GM19467 (cell line): ENCODE data around the gene RNF13.
"Not testable (repeated sequence)": the region's sequence is repeated elsewhere in the genome, so short reads cannot be mapped to it uniquely, and the experiment has no call there.

Source experiments
- ATAC-seq: cut with Tn5 transposase; IDR thresholded peaks from one replicate; pipeline ENCODE4 v1.9.1; 2021; ENCODE audit warnings: mild to moderate bottlenecking, moderate library complexity; ENCODE audit not compliant: unreplicated experiment

The RNF13 gene

DNA sequence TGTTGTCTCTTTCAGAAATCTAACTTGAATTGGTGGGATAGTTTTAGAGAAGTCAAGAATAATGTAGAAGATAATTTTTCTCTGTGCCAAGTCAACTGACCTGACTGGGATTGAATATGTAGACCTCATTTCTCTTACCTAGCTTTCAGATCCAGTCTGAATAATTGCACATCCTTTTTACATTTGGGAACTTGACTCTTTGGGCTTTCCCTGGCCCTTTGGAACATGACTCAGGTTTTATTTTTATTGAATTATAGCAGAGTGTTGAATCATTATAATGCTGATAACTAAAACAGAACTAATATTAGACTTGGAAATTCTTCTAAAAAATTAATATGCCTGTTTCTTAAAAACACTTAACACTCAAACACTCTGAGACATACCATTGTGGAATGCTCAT lies 81.2 kb downstream of the RNF13 start:
- ATAC-seq = no peak

DNA sequence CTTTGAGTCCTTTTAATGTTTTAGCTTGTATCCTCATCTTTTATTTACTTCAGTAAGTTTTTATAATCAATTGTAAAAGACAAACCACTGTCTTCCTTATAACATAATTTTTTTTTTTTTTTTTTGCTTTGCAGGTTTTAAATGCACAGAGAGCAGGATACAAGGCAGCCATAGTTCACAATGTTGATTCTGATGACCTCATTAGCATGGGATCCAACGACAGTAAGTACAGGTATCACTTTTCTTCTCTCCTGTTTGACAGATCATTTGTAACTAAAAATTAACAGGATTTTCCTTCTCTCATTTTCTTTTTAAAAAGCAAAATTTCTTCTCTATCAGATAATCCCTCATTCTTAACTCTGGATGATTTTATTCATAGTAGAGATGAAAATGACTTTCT lies 82.3 kb downstream of the RNF13 start:
- no peak for ATAC-seq

DNA sequence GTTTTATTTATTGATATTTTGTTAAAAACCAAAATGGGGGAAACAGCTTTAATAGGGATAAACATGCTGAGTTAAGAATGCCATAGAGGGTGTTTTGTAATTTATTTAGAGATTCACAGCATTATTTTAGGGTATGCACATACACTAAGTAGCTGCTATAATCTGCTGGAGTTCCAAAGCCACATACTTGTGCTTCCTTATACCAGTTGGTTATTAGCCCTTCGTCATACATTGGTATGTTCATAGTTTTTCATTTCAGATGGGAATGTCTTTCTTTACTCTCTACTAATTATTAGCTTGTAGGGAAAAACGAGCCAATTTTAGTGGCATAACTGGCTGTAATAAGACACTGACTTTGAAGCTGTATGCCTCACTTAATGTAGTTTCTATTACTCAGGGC lies 82.8 kb downstream of the RNF13 start:
- ATAC-seq = no peak

DNA sequence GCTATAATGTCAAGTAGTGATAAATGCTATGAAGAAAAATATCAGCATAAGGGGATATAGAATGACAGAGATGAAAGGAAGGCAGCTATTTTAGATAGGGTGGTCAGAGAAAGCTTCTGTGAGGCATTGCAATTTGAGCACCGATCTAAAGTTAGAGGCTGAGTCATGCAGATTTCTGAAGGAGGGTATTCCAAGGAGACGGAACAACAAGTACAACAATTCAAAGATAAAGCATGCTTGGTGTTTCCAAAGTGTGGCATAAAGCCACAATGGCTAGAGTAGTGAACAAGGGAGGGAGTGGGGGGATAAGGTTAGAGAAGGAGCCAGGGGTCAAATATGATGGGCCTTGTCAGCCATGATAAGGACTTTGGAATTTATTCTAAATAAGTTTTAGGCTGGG lies 85.8 kb downstream of the RNF13 start:
- no peak for ATAC-seq

DNA sequence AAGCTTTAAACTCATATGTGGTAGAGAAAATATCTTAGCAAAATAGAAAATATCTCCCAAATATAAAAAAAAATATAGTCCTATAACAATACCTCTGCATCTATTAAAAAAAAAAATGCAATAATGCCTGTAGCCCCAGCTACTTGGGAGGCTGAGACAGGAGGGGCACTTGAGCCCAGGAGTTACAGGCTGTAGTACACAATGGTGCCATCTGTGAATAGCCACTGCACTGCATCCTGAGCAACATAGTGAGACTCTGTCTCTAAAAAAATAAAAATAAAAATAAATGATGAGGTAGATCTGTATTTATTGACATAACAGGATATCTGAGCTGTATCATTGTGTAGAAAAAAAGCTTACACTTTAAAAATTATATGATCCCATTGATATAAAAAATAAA lies 87.3 kb downstream of the RNF13 start:
- ATAC-seq = no peak

DNA sequence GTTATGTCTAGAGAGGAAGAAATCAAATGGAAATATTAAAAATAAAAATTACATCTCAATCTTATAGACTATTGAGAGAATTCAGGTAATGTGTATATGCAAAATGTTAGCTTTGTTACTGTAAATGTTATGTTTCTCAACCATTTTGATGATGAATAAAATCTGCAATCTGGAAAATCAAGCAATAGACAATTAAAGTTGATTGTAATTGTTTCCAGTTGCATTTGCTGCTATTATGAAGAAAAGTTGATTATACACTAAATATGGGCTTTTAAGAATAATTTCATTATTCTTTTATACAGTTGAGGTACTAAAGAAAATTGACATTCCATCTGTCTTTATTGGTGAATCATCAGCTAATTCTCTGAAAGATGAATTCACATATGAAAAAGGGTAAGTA lies 88.8 kb downstream of the RNF13 start:
- ATAC-seq = no peak

DNA sequence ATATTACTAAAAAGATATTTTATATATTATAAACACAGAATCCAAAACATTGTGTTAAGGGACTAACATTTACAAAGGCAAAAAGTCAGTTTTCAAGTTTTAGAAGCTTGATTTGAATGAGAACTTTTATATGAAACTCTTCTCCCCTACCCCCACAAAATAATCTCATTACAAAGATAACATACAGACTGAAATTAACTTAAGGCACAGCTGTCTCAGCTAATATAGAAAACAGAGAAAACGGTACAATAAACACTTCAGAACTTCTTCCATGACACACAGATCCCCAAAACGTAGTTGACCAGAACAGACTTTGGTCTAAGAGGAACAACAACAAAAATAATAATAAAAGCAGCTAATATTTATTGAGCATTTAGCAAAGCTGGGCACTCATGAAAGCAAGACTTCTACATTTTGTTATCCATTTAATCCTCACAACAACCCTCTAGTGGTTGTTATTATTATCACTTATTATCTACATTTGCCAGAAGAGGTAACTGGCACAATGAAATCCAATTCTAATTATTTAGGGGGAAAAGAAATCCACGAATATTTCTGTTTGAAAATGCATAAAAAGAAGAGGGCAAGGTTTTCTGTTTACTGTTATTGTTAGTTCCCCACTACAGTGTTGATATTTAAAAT lies 89.6 kb downstream of the RNF13 start:
- ATAC-seq = no peak

DNA sequence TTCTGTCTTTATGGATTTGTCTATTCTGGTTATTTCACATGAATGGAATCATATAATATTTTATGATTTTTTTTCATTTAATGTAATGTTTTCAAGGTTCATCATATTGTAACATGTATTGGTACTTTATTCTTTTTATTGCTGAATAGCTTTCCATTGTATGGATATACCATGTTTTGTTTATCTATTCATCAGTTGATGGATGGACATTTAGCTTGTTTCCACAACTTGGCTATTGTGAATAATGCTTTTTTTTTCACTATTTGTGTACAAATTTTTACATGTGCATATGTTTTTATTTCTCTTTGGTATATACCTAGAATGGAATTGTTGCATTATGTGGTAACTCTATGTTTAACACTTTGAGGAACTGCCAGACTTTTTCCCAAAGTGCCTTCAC lies 93.0 kb downstream of the RNF13 start:
- no peak for ATAC-seq

DNA sequence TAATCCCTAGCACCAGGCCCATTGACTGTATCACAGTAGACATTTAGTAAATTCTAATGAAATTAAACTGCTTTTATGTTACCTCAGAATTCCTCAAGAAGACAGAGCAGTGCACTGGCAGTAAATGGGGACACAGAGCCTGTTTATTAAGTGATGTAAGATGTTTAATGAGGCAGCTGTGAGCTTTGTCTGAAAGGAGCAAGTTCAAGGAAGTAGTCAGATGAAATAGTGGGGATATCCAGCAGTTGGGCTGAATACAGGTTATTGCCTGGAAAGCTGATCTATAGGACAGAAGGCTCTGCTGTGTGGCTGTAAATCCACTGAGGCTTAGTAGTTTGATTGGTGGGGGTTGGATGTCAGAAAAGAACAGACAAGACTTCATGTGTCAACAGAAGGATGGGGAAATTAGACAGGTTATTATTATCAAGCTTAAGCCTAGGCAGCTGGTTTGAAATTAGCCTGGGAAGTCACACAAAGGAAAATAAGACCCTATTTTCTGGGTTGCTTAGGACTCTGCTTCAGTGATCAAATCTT lies 95.5 kb downstream of the RNF13 start:
- ATAC-seq = no peak

DNA sequence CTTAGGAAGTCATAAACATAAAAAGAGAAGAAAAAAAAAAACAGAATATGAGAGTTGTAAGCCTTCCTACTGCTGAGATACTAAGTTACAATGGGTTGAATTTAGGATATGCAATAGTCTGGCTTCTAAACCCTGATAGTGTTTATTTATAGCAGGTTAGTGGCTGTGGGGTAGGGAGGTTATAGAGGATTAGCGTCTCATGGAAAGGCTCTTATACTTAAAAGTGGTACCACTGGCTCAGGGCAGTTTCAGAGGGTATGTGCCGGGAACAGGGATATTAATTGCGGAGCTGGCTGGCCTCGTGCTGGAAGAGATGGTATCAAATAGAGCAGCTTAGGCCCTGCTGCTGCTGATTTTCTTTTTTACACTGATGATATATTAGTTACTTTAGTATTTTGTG lies 96.9 kb downstream of the RNF13 start:
- ATAC-seq = no peak

DNA sequence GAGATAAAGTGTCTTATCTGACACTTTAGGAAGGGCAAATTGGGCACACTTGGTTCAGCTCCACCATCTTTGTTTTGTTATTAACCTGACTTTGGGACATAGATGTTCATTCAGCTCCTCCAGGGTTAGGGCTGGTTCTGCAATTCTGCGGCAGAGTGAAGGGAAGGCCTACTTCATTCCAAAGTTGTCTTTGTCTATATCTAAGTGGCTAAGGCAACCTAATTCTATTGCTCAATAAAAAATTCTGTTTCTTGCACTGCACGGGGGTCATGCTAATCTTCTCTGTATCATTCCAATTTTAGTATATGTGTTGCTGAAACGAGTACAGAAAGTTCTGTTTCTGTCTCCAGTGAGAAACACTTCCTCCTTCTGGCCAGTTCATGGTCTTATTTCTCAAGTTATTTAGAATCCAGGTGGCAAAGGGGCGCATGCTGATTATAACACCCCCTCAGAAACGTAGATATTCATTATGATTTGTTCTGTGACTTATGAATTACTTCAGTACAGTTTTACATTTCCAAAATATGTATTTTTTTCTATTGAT lies 104.2 kb downstream of the RNF13 start:
- ATAC-seq = no peak

DNA sequence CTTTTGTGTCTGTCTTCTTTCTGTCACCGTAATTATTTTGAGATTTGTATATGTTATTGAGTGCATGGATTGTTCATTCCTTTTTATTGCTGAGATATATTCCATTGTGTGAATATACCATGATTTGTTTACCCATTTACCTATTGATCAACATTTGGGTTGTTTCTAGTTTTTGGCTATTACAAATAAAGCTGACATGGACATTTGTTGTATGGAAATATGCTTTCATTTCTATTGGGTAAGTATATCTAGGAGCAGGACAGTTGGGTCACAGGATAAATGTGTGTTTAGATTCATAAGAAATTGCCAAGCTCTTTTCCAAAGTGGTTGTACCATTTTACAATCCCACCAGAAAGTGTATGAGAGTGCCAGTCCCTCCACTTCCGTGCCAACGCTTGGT lies 106.5 kb downstream of the RNF13 start:
- no peak for ATAC-seq

DNA sequence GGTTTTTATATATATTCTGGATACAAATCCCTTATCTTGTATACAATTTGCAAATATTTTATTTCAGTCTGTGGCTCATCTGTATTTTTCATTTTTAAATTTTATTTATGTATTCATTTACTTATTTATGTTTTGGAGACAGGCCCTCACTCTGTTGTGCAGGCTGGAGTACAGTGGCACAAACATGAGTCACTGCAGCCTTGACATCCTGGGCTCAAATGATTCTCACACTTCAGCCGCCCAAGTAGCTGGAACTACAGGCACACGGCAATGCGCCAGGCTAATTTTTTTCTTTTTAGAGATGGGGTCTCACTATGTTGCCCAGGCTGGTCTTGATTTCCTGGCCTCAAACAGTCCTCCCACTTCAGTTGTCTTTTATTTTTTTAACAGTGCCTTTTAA lies 107.1 kb downstream of the RNF13 start:
- ATAC-seq = no peak

DNA sequence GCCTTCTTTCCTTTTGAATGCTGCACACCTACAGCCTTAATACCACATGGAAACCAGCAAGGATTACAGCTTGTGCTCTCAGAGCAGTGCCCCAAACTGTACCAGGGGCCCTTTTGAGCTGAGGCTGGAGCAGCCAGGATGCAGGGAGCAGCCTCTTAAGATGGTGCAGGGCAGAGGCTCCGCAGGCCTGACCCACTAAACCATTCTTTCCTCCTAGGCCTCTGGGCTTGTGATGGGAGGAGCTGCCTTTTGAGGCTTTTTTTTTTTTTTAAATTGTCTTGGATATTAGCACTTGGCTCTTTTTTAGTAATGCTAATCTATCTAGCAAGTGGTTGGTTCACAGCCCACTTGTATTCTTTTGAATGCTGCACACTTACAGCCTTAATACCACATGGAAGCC lies 120.0 kb downstream of the RNF13 start:
- ATAC-seq = no peak

DNA sequence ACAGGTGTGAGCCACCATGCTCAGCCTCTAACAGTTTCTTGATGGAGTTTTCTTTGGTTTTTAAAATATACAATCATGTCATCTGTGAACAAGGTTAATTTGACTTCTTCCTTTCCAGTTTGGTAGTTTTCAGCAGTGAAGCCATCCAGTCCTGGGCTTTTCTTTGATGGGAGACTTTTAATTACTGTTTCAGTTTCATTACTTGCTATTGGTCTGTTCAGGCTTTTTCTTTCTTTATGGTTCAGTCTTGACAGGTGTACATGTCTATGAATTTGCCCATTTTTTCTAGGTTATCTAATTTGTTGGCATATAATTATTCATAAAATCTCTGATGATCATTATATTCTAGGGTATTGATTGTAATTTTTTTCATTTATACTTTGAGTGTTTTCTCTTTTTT lies 120.8 kb downstream of the RNF13 start:
- ATAC-seq = no peak

DNA sequence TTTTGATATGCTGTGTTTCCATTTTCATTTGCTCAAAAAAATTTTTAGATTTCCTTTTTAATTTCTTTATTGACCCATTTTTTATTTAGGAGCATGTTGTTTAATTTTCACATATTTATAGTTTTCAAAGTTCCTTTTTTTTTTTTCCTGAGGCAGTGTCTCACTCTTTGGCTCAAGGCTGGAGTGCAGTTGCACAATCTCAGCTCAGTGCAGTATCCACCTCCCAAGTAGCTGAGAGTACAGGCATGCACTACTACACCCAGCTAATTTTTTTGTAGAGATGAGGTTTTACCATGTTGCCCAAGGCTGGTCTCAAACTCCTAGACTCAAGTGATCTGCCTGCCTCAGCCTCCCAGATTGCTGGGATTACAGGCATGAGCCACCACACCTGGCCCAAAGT lies 121.5 kb downstream of the RNF13 start:
- no peak for ATAC-seq

DNA sequence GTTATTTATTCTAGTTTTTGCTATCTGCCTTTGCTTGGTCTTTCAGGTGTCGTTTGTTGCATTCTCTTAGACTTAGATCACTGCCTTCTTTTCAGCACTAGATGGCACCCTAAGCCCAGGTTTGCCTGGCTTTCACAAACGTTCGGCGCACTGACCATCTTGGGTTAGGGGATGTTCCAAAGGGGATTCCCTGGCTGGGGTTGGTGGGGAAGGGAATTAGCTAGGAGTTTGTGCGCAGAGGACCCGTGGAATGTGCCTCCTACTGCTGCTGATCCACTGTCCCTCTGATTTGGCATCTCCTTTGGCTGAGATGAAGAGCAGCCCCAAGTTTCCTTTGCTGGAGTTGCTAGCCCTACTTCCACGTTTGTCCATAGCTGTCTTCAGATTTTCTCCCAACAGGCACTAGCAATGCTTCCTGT lies 123.8 kb downstream of the RNF13 start:
- peak; percentile 66 for ATAC-seq

DNA sequence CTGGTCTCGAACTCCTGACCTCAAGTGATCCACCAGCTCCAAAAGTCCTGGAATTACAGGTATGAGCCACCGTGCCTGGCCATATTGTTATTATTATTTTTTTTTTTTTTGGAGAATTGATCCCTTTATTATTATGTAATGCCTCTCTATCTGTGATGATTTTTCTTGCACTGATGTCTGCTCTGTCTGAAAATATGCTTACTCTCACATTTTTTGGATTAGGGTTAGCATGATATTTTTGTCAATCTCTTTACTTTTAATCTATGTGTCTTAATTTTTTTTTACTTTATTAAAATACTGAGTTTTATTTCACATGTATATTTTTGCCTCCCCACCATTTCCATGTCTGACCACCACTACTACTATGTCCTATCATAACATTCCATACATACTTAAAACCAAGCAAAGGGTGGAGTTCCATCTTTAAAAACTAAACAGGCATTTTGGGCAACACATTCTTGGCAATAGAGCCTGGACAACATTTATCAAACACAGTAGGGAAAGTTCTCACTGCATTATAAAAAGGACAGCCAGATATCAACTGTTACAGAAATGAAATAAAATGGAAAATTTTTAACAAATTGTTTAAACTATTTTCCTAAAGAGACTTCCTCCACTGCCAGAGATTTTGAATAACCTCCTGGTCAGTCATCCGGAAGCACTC lies 125.5 kb downstream of the RNF13 start:
- not testable (repeated sequence) for ATAC-seq

DNA sequence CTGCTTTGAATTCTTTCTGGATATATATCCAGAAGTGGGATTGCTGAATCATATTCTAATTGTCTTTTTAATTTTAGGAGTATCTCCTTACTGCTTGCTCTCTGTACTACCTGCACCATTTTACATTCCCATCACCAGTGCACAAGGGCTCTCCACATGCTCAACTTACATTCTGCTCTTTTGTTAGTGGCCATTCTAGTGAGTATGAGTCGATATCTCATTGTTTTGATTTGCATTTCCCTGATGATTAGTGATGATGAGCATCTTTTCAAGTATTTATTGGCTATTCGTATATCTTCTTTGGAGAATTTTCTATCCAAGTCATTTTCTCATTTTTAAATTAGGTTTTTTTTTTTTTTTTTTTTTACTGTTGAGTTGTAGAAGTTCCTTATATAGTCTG lies 128.2 kb downstream of the RNF13 start:
- no peak for ATAC-seq

DNA sequence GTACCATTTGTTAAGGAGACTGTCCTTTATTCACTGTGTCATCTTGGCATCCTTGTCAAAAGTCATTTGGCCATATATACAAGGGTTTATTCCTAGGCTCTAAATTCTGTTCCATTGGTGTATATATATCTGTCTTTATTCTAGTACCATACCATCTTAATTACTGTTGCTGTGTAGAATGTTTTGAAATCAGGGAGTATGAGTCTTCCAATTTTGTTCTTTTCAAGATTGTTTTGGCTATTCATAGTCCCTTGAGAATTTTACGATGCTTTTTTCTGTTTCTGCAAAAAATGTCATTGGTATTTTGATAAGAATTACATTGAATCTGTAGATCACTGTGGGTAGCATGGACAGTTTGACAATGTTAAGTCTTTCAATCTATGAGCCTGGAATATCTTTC lies 128.9 kb downstream of the RNF13 start:
- no peak for ATAC-seq

DNA sequence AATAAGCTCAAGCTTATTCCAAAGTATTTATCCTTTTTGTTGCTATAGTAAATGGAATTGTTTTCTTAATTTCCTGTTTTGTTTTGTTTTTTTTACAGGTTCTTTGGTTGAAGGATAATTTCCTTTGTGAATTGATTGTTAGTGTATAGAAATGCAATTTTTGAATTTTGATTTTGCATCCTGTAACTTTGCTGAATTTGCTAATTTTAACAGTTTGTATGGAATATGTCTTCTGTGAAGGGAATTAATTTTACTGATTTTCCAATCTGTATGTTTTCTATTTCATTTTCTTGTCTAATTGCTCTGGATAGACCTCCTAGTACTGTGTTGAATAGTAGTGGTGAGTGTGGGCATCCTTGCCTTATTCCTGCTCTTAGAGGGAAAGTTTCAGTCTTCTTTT lies 129.4 kb downstream of the RNF13 start:
- no peak for ATAC-seq

DNA sequence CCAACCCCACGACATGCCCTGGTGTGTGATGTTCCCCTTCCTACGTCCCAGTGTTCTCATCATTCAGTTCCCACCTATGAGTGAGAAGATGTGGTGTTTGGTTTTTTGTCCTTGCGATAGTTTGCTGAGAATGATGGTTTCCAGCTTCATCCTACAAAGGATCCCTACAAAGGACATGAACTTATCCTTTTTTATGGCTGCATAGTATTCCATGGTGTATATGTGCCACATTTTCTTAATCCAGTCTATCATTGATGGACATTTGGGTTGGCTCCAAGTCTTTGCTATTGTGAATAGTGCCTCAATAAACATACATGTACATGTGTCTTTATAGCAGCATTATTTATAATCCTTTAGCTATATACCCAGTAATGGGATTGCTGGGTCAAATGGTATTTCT lies 131.0 kb downstream of the RNF13 start:
- not testable (repeated sequence) for ATAC-seq
